ENCODE measurements around the gene CPXM2.

Gene CPXM2

DNA sequence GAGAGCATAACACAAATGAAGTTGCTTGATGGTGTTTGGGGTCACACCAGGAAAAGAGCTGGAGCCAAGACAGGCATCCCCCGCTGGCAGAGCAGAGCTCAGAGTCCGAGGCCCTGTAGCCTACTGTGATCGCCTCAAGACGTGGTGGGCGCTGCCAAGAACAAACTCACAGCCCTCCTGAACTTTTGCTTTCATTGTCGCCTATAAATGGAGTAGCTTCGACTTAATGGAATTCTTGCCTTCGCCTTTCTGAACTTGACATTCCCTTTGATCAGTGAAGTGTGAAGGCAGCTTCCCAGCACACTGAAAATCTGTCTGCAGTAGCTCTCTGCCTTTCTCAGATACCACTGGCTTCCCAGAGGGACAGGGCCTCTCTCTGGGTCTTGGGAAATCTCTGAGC is 21.3 kb downstream of the CPXM2 start:
- no peak for DNase-seq (ENCODE audit: low read depth in 3 of 3)

DNA sequence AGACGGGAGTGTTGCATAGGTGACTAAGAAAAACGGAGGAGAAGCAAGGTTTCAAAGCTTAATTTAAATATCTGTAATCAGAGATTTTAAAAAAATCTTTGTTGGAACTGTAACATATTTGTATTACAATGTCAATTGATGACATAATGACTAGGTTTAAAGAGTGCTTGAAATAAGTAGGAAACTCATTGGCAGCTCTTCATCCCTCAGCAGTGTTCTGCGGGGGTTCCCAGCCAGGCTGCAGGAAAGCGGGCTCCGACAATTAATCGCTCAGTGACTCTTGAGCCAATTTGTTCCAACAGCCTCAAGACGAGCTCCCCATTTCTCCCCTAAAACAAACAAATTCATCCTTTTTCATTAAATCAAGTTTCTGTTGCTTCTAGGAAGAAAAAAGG is 22.6 kb downstream of the CPXM2 start:
- no peak for DNase-seq (ENCODE audit: low read depth in 3 of 3)

DNA sequence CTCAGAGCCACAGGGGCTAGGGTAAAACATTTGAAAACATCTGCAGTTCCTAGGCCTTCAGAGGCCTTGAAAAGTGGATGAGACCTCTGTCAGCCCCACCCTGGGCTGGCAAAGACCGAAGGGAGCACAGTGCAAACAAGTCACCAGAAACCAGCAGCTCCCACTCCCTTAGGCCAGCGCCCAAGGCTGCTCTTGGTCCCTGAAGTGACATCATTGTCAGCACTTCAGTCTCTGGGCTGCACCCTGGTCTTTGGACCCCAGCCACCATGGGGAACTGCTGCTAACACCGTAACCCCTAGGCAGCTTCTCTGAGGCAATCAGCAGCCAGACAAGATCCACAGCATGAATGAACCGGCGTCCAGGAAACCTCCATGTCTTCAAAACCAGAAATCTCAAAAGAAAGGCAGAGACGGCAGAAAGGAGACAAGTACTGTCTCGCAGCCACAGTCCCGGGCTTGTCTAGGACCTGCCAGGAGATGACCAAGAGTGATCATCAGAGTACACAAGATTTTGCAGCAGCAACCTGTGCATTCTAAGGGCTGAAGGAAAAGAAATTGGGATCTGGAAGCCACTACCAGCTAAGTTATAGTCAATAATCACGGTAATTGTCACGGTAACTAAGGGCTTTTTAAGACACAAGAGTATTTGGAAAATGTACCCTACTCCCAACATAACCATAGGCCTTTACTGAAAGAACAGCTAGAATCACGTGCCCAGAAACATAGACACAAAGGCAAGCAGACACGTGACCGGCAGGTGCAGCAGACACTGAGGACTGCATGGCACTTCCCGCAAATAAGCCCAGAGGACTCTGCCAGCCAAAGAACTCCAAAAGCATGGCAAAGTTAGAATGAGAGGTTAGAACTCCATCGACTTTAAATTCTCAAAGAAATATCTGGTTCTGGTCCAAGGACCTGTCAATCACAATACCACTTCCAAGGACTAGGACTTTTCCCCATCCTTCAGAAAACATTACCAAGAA is 23.3 kb downstream of the CPXM2 start:
- no peak for DNase-seq (ENCODE audit: low read depth in 3 of 3)

DNA sequence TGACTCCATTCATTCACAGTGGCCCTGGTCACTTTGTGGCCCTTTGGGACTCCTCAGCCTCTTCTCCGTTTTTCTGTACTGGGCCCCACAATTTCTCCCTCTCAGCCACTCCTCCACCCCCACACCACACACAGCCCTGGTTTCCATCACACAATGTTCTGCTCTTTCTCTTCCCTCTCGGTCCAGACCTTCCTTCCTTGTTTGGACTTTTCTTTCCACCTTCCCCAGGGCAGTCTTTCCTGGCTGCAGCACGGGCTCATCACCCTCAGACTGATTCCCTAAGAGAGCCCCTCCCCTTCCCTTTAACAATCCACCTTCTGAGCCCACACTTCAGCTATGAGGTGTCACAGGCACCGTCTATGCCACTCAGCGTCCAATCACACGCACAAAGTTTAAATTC is 25.7 kb downstream of the CPXM2 start:
- DNase-seq (ENCODE audit: low read depth in 3 of 3), result no peak

DNA sequence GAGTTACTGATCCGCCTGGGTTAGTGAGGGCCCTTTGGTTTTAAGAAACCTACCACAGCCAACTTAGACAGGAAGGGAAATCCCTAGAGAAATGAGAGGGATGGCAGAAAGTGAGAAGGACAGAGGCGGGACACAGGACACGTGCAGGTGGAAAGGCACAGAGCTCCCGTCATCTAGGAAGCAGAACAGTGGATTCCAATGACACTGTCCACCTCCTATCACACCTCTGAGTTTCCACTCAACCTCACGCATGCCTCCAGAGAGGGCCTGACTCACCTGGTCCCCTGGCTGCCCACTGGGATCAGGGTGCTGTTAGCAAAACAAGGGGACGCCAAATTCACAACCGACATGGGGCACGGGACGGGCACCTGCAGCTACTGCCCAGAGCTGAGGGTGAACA is 26.3 kb downstream of the CPXM2 start:
- no peak for DNase-seq (ENCODE audit: low read depth in 3 of 3)

GRCh38 chr10:123864923-123865322 is 26.7 kb downstream of the CPXM2 start:
- DNase-seq (ENCODE audit: low read depth in 3 of 3), result no peak

DNA sequence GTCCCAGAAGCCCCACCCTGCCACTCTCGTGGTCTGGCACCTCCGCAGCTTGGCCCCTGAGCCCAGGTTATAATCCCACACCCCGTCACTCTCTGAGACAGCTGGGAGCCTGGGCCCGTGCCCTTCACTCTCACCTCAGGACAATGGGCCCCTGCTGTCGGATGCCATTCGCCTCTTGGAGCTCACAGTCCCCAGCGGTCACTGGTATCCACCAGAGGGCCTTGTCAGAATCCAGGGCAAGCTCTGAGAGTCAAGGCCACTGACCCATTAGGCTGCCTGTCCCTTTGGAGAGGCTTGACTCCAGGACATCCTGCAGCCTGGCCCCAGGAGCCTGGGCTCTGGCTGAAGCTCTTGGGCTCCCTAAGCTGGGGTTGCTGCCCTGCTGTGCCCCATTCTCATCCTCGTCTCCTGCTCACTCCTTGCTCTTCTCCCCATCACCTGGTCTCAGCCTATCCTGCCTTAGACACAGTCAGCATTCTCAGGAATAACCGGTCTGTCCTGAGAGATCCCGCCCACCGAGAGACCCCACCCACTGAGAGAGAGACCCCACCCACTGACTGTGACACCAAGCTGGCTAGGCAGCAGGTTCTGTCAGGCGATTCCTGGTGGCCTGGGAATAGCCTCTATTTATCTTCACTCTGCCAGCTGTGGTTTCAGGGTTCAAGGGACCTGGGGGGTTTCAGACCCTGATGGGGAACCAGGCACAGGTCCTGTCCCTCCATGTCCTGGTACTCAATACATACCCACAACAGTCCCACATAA is 27.7 kb downstream of the CPXM2 start:
- no peak for DNase-seq (ENCODE audit: low read depth in 3 of 3)

DNA sequence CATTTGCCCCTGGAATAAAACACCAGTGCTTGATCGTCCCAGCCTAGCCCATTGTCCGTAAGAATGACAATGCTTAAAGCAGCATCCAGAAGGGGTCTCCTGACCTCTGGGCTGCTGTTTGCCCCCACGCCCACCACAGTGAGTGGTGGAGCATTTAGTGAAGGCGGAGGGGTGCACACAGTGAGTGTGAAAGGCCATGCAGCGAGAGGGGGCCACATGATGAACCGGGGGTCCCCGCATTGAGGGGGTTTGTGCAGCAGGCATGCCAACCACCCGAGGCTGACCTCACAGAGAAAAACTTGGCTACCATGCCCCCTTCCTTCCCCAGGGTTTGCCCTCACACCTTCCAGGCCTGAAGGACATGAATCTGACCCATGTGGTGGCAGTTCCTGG is 28.4 kb downstream of the CPXM2 start:
- DNase-seq (ENCODE audit: low read depth in 3 of 3), result no peak

GRCh38 chr10:123862421-123863182 is 29.0 kb downstream of the CPXM2 start:
- no peak for DNase-seq (ENCODE audit: low read depth in 3 of 3)

- DNase-seq (ENCODE audit: low read depth in 3 of 3), result no peak
These were observed 30.8 kb downstream of the CPXM2 start for GRCh38 chr10:123860856-123861255.

DNA sequence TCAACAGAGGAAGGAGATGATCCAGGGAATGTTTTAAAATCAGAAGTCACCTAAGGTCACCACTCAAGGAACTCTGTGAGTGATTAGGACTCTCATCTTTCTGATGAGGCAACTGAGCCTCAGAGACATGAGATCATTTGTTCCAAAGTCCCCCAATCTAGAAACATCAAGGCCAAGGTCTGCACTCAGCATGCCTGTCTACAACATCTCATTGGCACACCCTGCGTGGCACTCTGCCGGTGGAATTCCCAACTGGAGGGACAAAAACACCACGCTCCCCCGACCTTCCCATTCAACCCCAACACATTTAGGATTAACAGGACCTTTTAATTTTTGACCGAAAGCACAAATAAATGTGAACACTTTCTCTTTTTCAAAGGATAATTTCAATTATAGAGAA is 31.4 kb downstream of the CPXM2 start:
- DNase-seq (ENCODE audit: low read depth in 3 of 3), result no peak

DNA sequence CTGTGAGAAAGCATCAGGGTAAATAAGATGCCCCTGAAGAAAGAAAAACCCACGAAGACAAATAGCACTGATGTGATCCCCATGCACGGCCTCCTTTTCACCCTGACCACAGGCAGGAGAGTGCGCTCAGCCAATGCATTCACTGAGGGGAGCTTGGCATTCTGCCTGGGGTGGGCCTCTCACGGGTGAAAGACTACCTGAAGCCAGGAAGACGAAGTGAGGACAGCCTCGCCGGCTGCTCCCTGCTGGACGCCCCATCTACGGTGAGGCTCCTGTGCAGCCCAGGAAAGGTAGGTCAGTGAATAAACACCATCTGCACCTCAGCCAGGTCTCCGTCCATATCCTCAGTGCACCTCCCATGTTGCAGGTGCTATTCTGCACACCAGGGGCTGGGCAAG is 32.0 kb downstream of the CPXM2 start:
- DNase-seq (ENCODE audit: low read depth in 3 of 3), result no peak

- DNase-seq (ENCODE audit: low read depth in 3 of 3), result no peak
These were observed 32.5 kb downstream of the CPXM2 start for GRCh38 chr10:123858907-123859652.

- DNase-seq (ENCODE audit: low read depth in 3 of 3), result no peak
These were observed 33.4 kb downstream of the CPXM2 start for GRCh38 chr10:123858077-123858681.

GRCh38 chr10:123857616-123858015 is 34.0 kb downstream of the CPXM2 start:
- DNase-seq (ENCODE audit: low read depth in 3 of 3), result no peak

GRCh38 chr10:123855008-123855684 is 36.5 kb downstream of the CPXM2 start:
- DNase-seq (ENCODE audit: low read depth in 3 of 3), result no peak

- DNase-seq (ENCODE audit: low read depth in 3 of 3), result no peak
These were observed 37.1 kb downstream of the CPXM2 start for GRCh38 chr10:123854498-123854897.

- no peak for DNase-seq (ENCODE audit: low read depth in 3 of 3)
These were observed 37.6 kb downstream of the CPXM2 start for GRCh38 chr10:123854003-123854402.

DNA sequence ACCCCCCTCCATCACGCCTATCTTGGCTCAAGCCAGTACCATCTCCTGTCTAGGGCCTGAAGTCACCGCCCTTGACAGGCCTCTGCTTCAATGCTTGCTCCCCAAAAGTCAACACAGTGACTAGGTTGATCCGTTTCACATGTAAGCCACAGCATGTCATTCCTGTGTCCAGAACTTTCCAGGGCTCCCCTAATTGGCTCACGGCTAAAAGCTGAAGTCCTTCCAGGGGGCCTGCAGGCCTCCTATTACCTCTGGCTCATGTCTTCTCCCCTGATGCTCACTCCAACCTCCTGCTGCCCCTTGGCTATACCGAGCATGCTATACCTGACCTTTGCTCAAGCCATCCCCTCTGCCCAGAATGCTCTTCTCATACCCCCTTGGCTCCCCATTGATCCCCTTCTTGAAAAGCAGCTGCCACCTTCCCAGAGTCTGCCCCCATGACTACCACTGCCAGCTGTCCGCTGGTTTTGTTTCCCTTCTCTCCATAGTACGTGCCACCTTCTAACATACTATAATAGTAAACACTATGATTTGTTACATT is 39.1 kb downstream of the CPXM2 start:
- DNase-seq (ENCODE audit: low read depth in 3 of 3), result no peak

All from stimulated activated CD4-positive, alpha-beta T cell treated with anti-CD3 and anti-CD28 coated beads, TNF-alpha, amount 100 ng/mL, for 24 hours (primary cell).